ENCODE data around the gene RPS14.

The RPS14 gene

DNA sequence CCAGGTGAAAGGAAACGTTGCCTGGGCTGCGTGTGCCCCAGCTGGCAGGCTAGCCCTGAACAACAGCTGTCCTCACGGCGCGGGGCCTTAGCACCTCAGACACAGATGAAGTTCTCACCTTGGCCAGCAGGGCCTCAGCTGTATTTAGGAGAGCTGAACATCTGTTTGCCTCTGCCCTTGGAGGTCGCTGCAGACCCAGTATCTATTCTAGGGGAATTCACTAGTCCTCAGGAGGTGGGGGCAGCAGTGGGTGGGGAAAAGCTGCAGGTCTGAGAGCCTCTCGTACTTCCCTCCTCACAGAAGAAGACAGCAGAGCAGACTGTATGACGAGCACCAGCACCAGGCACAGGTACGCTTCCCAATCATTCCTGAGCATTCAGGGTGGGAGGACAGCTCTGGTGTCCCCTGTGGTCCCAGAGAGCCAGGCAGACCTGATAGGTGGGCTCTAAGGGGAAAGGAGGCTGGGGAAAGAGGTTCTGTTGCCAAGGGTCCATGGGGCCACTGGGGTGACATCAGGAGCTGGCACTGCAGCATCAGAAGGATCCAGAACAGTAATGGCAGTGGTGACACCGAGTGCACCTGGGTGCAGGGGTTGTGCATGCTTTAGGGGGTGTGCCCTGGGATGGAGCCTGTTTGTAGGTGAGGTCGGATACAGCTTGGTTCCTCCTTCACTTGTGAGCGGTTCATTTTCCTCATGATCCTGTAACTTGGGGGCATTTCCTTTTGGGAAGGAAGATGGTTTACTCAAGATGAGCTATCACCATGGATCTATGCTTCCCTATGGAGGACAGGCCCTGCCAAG, 50.6 kb downstream of the RPS14 start:
- DNase-seq = no peak

DNA sequence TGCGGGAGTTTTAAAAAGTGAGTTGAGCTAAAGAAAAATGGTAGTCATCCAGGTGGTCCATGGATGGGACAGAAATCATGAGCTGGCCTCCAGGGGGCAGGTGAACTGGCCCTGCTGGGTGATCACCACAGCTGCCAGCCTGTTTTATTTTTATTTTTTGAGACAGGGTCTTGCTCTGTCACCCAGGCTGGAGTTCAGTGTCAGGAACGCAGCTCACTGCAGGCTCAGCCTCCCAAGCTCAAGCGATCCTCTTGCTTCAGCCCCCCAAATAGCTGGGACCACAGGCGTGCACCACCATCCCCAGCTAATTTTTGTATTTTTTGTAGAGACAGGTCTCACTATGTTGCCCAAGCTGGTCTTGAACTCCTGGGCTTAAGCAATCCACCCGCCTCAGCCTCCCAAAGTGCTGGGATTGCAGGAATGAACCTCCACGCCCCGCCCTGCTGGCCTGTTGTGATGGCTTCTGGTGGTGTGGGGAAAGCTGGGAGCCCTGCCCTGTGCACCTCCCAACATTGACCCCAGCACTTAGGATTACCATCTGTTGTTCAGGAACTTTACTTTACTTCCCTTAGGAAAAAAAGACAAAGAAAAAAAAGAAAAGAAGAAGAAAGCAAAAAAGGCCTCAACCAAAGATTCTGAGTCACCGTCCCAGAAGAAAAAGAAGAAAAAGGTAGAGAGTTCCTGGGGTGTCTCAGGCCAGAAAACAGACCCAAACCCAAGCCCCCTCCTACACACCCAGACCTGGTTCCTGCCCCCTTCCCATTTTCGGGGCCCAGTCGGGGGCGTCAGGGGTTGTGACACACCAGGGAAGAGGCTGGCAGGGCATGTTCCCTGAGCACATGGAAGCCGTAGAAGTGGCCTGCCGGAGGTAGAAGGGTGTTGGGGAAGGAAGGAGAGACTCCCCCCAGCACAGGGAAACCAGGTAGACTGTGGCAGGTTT, 51.5 kb downstream of the RPS14 start:
- DNase-seq = no peak

DNA sequence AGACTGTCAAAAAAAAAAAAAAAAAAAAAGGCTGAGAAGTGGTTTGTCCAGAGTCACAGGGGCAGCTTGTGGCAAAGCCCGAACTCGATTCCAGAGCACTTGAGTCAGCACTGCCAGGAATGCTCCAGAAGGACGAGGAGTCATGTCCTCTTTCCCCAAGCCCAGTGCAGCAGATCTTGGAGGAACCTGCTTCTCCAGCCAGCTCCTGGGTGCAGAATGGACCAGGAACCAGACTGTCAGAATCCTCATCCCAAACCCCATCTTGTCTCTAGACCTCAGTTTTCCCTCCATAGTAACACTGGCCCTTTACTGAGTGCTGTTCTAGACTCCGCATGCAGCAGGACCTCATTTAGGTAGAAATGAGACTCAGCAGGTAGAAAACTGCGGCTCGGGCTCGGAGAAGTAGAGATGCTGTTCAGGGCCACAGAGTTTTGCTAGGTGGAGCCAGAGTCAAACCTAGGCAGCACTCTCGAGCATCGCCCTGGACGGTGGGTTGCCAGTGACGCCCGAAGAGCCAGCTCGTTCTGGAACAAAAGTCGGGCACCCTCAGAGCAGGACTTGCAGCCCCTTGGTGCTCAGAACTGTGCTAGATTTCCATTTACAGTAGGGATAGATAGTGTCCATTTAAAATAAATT, 52.3 kb downstream of the RPS14 start:
- DNase-seq = no peak

DNA sequence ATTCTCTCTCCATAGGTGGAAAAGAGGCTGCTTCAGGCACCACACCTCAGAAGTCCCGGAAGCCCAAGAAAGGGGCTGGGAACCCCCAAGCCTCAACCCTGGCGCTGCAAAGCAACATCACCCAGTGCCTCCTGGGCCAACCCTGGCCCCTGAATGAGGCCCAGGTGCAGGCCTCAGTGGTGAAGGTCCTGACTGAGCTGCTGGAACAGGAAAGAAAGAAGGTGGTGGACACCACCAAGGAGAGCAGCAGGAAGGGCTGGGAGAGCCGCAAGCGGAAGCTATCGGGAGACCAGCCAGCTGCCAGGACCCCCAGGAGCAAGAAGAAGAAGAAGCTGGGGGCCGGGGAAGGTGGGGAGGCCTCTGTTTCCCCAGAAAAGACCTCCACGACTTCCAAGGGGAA, 53.3 kb downstream of the RPS14 start:
- DNase-seq = no peak

DNA sequence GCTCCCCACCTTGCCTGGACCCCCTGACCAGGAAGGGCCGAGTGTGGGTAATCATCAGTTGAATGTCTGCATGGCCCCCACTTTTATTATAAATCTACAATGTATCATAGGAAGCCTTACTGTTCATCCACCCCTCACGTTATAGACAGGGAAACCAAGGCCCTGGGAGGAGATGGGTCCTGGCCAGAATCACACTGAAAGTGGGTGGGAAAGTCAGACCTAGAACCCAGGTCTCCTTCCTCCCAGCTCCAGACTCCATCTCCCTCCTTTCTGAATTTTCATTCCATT, 53.9 kb downstream of the RPS14 start:
- DNase-seq = no peak

DNA sequence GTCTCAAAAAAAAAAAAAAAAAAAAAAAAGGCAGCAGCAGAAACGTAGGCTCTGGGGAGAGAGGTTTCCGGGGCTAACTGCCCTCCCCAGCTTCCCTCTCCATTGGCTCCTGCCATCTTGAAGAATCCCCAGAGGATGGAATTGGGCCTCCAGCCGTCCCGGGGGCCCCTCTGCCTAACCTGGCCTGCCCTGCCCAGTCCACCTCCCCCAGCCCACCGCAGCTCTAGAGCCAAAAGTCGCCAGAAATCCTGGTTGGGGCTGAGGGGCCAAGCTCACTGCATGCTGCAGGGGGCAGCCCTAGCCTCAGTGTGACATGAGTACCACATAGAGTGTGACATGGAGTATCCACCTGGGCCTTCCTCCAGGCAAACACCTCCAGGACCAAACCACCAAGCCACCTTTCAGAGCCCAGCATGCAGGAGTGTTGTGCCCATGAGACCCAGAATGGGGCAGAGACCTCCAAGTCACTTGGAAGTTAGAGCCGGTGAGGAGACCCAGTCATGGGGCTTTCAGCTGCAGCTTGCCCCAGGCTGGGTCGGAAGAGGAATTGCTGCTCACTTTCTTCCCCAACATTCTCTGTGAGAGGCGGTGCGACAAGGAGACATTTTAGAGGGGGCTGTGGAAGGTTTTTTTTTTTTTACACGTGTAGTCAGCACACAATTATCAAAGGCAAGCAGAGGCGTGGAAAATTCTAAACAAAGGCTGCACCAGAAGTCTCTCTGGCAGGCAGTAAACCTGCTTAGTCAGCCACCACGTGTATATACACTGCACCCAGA, 54.4 kb downstream of the RPS14 start:
- no peak for DNase-seq

DNA sequence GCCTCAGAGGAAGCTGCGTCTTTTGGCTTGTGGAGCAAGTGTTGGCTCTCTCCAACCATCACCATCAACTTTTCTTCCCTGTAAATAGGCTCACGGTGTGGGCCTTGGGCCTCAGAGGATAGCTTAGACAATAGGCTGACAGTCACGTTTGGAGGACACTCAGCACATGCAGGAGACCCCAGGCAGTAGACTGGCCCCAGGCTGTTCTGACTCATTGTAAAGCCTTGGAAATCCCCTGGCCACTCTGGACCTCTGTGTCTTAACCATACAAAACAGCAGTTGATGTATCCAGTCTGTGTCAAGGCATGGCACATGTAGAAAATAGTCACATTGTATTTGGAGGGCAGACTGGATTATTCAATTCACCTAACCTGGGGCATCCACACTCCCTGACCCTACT, 55.4 kb downstream of the RPS14 start:
- DNase-seq = no peak

DNA sequence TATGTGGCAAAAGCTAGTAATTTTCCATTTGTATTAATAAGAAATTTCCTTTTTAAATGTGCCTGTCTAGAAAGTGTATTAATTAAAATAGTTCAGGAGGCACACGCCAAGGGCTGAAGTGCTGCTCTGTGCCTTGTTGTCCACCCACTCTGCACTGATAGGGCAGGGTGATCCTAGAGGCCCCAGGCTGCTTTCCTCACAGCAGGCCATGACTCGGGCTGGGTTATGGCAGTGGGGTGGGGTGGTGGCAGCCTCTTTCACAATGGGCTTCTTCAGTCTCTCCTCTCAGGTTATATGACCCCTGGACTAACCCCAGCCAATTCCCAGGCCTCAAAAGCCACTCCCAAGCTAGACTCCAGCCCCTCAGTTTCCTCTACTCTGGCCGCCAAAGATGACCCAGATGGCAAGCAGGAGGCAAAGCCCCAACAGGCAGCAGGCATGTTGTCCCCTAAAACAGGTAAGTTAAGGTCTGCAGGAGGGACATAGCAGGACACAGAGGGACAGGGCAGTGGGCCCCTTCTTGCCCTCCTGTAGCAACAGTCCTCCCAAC, 56.4 kb downstream of the RPS14 start:
- DNase-seq = no peak

DNA sequence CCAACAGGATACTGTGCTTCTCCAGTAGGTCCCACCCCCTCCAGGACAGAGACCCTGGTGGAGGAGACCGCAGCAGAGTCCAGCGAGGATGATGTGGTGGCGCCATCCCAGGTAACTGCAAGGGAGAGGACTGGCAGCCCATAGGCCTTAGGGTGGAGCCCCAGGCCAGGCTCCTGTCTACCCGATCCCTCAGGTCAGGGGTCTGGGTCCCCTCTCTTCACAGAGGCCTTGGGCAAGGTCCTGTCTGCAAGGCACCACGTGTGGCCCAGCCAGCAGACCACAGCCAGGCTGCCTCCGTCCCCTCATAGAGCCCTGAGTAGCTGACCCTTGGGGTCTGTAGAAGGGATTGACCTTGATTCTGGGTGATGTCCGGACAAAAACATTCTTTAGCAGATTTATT, 56.9 kb downstream of the RPS14 start:
- no peak for DNase-seq
